HepG2 (cell line): ENCODE measurements around the gene MRPL42. TPM values are rescaled to one million over a fixed set of nuclear protein-coding genes. Genes with fewer than 3 reads are reported as not detected.
A peak's percentile ranks its signal among the peaks of the same experiment; 100 is the strongest.

ENCODE experiments used
- BHLHE40 ChIP-seq: IDR thresholded peaks from 2 replicates; pipeline ENCODE4 v1.6.1; 2011; ENCODE audit warnings: low read length, improper control_type of control experiment
- DNMT3B ChIP-seq: conservative IDR thresholded peaks from 2 replicates; pipeline ENCODE4 v1.6.1; 2016; ENCODE audit warnings: missing biosample characterization, control low read depth
- KDM5A ChIP-seq: fragments of 200-600 bp; sonication (generic); IDR thresholded peaks from 2 replicates; pipeline ENCODE4 v1.7.0; 2018; ENCODE audit warnings: antibody characterized with exemption, mild to moderate bottlenecking, low read length, borderline replicate concordance
- MAZ ChIP-seq, 2 experiments: sonication (generic) in 1 of 2; formaldehyde crosslinking in 1 of 2; IDR thresholded peaks; 2 replicates each; pipeline versions ENCODE4 v1.5.0 to v1.6.1; 2012 to 2020; ENCODE audit warnings: low read depth in 2 of 2, mild to moderate bottlenecking in 2 of 2, borderline replicate concordance in 1 of 2, improper control_type of control experiment in 1 of 2, low read length in 1 of 2, missing genetic modification reagents in 1 of 2, moderate library complexity in 1 of 2
- SNRNP70 ChIP-seq: fragments of 200-400 bp; formaldehyde crosslinking; IDR thresholded peaks from 2 replicates; pipeline ENCODE4 v1.6.1; 2017; ENCODE audit warnings: mild to moderate bottlenecking, low read depth, low read length, moderate library complexity
- ZBTB40 ChIP-seq, 2 experiments: fragments of 450-650 bp in 1 of 2; sonication (generic) in 1 of 2; formaldehyde crosslinking in 1 of 2; IDR thresholded peaks; 2 replicates each; pipeline versions ENCODE4 v1.6.1 to v1.8.0; 2016 to 2022; ENCODE audit warnings: antibody characterized with exemption in 1 of 2, mild to moderate bottlenecking in 1 of 2, missing genetic modification reagents in 1 of 2
- ZNF382 ChIP-seq: sonication (generic); formaldehyde crosslinking; IDR thresholded peaks from 2 replicates; pipeline ENCODE4 v1.5.0; 2020; ENCODE audit warnings: missing genetic modification reagents, mild to moderate bottlenecking, borderline replicate concordance
- ZNF777 ChIP-seq: sonication (generic); formaldehyde crosslinking; IDR thresholded peaks from 2 replicates; pipeline ENCODE4 v1.4.0; 2020; ENCODE audit warnings: missing genetic modification reagents
- polyA plus RNA-seq, 8 experiments: library from polyadenylated mRNA; depleted of rRNA in 3 of 8; stranded (reverse) in 7 of 8; unstranded in 1 of 8; fragments of >200 nt; fragmentation: Illumina TruSeq in 4 of 8; extraction: Trizol in 4 of 8; gene quantifications; 2 replicates each; pipeline versions ENCODE4 v1.2.1 to v1.2.3, GENCODE V29; 2011 to 2016; ENCODE audit warnings: low read depth in 4 of 8, missing spikeins in 1 of 8, mixed read lengths in 1 of 8; ENCODE audit not compliant: insufficient read depth in 1 of 8
- total RNA-seq, 5 experiments: library from RNA; depleted of rRNA; stranded (reverse); fragments of >200 nt; fragmentation: Illumina TruSeq; extraction: Trizol; gene quantifications; 2 replicates each; pipeline ENCODE4 v1.2.3, GENCODE V29; 2016; ENCODE audit warnings: low read depth in 1 of 5
- TF ChIP-seq, protein P1 (sequence below): sonication (generic); formaldehyde crosslinking; IDR thresholded peaks from 2 replicates; pipeline ENCODE4 v1.5.1; 2020; ENCODE audit warnings: missing genetic modification reagents, mild to moderate bottlenecking, borderline replicate concordance
- TF ChIP-seq, protein P2 (sequence below): sonication (generic); formaldehyde crosslinking; IDR thresholded peaks from 2 replicates; pipeline ENCODE4 v1.4.0; 2020; ENCODE audit warnings: missing genetic modification reagents

The MRPL42 gene
- total and polyA plus RNA-seq, 2 of the 13 experiments (the other 11 are each of a cell fraction or from before 2014, with no cell fraction given) = 93.3 to 148 TPM

GRCh38 chr12:93526786-93527428 lies 59.6 kb downstream of the MRPL42 start (continued):
- TF ChIP-seq ZBTB40 (IDR thresholded peaks at IDR 0.05) (no peak), ZBTB40 (CRISPR knock-in tag; IDR thresholded peaks at IDR 0.05) (no peak), ZNF777 (CRISPR knock-in tag) (no peak), DNMT3B (peak; percentile 79; the same call in 1 of the 2 replicates), MAZ (IDR thresholded peaks at IDR 0.05; ENCODE audit: borderline replicate concordance, low read depth, low read length) (no peak), MAZ (CRISPR knock-in tag; IDR thresholded peaks at IDR 0.05; ENCODE audit: low read depth) (no peak), BHLHE40 (peak; percentile 43; the same call in 1 of the 2 replicates), SNRNP70 (no peak), ZNF382 (CRISPR knock-in tag) (no peak), KDM5A (no peak)
- TF ChIP-seq, protein P1, sequence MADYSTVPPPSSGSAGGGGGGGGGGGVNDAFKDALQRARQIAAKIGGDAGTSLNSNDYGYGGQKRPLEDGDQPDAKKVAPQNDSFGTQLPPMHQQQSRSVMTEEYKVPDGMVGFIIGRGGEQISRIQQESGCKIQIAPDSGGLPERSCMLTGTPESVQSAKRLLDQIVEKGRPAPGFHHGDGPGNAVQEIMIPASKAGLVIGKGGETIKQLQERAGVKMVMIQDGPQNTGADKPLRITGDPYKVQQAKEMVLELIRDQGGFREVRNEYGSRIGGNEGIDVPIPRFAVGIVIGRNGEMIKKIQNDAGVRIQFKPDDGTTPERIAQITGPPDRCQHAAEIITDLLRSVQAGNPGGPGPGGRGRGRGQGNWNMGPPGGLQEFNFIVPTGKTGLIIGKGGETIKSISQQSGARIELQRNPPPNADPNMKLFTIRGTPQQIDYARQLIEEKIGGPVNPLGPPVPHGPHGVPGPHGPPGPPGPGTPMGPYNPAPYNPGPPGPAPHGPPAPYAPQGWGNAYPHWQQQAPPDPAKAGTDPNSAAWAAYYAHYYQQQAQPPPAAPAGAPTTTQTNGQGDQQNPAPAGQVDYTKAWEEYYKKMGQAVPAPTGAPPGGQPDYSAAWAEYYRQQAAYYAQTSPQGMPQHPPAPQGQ (CRISPR knock-in tag) = no peak
- TF ChIP-seq, protein P2, sequence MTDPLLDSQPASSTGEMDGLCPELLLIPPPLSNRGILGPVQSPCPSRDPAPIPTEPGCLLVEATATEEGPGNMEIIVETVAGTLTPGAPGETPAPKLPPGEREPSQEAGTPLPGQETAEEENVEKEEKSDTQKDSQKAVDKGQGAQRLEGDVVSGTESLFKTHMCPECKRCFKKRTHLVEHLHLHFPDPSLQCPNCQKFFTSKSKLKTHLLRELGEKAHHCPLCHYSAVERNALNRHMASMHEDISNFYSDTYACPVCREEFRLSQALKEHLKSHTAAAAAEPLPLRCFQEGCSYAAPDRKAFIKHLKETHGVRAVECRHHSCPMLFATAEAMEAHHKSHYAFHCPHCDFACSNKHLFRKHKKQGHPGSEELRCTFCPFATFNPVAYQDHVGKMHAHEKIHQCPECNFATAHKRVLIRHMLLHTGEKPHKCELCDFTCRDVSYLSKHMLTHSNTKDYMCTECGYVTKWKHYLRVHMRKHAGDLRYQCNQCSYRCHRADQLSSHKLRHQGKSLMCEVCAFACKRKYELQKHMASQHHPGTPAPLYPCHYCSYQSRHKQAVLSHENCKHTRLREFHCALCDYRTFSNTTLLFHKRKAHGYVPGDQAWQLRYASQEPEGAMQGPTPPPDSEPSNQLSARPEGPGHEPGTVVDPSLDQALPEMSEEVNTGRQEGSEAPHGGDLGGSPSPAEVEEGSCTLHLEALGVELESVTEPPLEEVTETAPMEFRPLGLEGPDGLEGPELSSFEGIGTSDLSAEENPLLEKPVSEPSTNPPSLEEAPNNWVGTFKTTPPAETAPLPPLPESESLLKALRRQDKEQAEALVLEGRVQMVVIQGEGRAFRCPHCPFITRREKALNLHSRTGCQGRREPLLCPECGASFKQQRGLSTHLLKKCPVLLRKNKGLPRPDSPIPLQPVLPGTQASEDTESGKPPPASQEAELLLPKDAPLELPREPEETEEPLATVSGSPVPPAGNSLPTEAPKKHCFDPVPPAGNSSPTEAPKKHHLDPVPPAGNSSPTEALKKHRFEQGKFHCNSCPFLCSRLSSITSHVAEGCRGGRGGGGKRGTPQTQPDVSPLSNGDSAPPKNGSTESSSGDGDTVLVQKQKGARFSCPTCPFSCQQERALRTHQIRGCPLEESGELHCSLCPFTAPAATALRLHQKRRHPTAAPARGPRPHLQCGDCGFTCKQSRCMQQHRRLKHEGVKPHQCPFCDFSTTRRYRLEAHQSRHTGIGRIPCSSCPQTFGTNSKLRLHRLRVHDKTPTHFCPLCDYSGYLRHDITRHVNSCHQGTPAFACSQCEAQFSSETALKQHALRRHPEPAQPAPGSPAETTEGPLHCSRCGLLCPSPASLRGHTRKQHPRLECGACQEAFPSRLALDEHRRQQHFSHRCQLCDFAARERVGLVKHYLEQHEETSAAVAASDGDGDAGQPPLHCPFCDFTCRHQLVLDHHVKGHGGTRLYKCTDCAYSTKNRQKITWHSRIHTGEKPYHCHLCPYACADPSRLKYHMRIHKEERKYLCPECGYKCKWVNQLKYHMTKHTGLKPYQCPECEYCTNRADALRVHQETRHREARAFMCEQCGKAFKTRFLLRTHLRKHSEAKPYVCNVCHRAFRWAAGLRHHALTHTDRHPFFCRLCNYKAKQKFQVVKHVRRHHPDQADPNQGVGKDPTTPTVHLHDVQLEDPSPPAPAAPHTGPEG (CRISPR knock-in tag) = no peak
